GM21423 (cell line): ENCODE results near the gene FUT8.

ENCODE experiments used
- ATAC-seq: cut with Tn5 transposase; IDR thresholded peaks from one replicate; pipeline ENCODE4 v1.9.1; 2021; ENCODE audit warnings: mild to moderate bottlenecking, moderate library complexity; ENCODE audit not compliant: unreplicated experiment

The FUT8 gene

GRCh38 chr14:65487783-65488494, 75.4 kb downstream of the FUT8 start:
- no peak for ATAC-seq

- ATAC-seq = no peak
Observed at GRCh38 chr14:65491274-65491673, 78.7 kb downstream of the FUT8 start.

DNA sequence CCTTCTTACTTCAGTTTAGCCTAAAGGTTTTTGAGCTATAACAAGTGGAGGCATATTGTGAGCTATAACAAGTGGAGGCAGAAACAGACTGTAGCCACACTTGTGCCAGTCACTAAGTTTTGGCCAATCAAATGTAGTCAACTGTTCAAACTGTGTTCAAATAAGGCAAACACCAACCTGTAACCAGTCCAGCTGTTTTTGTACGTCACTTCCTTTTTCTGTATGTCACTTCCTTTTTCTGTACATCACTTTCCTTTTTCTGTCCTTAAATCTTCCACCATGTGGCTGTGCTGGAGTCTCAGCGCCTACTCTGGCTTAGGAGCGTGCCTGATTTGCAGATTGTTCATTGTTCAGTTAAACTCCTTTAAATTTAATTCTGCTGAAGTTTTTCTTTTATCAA, 79.7 kb downstream of the FUT8 start:
- ATAC-seq = no peak

- no peak for ATAC-seq
Observed at GRCh38 chr14:65495196-65495595, 82.7 kb downstream of the FUT8 start.

DNA sequence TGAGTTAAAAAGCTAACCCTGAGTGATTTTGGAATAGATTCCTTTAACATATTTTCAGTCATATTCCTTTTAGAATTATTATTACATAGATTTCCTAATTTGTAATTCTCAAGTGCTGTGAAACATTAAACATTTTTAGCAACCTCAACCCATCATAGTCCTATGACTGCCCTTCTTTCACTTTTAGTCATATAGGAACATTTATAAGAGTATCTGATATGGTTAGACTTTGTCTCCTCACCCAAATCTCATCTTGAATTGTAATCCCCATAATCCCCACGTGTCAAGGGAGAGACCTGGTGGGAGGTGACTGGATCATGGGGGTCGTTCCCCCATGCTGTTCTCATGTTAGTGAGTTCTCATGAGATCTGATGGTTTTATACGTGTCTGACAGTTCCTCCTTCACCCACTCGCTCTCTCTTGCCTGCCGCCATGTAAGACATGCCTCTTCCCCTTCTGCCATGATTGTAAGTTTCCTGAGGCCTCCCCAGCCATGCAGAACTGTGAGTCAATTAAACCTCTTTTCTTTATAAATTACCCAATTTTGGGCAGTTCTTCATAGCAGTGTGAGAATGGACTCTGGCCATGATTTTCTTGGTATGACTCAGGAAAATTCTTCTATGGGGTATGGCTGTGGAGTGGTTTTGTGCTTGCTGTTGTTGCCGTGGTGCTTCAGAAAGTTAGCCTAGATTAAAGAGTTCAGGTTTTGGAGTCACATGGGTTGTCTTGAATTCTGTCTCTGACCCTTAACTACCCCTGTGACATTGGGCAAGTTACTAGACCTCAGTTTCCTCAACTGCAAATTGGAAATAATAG, 83.9 kb downstream of the FUT8 start:
- ATAC-seq = no peak

DNA sequence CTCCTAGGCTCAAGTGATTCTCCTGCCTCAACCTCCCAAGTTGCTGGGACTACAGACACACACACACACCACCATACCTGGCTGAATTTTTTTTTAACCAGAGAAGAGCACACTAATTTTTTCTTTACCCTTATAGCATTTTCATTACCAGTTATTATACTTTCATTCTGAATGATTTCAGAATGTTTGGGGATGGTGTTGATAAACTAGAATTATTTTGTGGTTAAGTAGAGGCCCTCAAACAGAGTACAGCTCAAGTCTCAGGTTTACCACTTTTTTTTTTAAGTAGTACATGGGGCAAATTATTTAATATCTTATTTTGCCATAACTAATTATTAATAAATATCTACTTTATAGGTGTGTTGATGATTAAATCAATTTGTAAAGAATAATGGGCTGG, 86.6 kb downstream of the FUT8 start:
- no peak for ATAC-seq

DNA sequence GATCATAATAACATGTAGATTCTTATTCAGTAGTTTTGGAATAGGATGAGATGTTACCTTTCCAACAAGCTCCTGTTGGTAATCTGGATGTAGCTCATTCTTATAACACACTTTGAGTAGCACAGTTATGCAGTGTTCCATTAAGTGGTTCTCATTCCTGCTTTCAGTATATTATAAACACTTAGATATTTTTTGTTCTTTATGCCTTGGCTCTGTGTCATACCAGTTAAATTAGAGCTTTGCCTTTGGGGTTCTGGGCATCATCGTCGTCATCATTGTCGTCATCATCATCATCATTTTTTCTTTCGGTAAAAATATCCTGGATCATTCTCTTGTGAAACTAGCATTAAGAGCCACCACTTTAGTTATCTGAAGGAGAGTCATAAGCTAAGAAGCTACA, 87.5 kb downstream of the FUT8 start:
- ATAC-seq = no peak

GRCh38 chr14:65501328-65501727, 88.8 kb downstream of the FUT8 start:
- no peak for ATAC-seq

DNA sequence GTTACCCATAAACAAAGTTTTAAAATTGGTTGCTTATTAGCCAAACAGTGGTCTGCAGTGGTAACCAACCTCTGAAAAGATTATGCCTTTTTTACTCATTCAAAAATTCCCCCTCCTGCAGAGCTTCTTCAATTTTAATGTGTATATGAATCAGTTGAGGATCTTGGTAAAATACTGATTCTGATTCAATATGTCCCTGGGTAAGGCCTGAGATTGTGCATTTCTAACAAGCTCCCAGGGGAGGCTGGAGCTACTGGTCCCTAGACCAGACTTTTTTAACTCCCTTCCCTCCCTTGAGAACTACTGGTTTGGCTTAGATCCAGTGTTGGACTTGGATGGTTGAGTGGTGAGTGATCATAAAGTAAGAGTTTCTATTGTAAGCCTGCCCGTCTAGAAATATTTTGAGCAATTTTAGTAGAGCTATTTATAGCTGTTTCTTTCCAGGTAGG, 90.2 kb downstream of the FUT8 start:
- peak; percentile 43 for ATAC-seq

DNA sequence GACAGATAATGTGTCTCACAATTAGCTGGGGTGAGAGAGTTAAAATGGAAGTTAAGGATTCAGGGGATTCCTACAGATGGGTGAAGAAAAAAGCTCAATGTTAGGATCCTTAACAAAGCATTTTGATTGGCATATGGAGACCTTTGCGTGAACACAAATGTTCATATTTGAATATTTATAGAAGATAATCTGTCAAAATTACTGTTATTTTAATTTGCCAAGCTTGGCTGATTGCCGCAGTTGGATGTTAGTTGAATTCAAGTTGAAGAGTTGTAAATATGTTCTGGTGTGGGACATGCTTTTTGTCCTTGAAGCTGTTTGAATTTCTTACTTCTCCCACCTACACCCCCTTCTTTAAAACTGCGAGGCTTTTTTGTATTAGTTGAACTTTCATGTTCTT, 91.2 kb downstream of the FUT8 start:
- ATAC-seq = no peak

DNA sequence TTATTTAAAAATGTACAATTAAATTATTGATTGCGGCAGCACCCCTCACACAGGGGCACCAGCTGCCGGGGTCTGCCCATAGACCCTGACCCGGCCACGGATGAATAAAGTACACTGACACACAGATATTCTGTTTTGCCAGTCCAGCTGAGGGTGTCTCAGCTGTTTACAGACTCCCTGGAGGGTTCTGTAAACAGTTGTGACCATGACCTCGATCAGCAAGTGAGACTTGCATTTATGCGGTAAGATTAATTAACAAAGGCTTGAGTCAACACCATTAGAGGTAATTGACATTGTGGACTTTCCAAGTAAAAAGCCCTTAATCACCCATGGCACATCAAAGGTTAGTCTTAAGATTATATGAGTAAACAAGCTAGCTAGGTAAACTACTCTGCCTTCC, 94.3 kb downstream of the FUT8 start:
- ATAC-seq = no peak

DNA sequence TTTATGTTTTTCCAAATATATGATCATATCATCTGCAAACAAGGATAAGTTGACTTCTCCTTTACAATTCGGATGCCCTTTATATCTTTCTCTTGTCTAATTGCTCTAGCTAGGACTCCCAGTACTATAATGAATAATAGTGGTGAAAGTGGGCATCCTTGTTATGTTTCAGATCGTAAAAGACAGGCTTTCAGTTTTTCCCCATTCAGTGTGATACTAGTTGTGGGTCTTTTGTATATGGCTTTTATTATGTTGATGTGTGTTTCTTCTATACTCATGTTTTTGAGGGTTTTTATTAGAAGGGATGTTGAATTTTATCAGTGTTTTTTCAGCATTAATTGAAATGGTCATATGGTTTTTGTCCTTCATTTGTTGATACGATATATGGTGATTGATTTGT, 97.3 kb downstream of the FUT8 start:
- ATAC-seq = no peak

DNA sequence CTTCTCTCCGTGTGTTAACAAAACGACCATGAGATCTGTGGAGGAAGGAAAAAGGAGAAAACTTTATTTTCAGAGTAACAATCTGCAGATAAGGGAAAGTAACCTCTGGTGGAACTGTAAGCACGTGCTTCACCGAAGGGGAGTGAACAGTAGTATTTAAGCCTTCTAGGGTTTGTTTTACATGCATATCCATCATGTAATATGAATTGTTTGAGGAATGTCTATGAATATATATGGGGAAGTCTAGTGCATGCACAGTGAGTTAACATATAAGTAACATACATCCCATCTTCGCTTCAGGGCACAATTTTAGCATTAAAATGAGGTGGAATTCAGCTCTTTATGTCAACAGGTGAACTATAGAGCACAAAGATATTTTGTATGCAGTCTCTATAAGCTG, 101.1 kb downstream of the FUT8 start:
- no peak for ATAC-seq

DNA sequence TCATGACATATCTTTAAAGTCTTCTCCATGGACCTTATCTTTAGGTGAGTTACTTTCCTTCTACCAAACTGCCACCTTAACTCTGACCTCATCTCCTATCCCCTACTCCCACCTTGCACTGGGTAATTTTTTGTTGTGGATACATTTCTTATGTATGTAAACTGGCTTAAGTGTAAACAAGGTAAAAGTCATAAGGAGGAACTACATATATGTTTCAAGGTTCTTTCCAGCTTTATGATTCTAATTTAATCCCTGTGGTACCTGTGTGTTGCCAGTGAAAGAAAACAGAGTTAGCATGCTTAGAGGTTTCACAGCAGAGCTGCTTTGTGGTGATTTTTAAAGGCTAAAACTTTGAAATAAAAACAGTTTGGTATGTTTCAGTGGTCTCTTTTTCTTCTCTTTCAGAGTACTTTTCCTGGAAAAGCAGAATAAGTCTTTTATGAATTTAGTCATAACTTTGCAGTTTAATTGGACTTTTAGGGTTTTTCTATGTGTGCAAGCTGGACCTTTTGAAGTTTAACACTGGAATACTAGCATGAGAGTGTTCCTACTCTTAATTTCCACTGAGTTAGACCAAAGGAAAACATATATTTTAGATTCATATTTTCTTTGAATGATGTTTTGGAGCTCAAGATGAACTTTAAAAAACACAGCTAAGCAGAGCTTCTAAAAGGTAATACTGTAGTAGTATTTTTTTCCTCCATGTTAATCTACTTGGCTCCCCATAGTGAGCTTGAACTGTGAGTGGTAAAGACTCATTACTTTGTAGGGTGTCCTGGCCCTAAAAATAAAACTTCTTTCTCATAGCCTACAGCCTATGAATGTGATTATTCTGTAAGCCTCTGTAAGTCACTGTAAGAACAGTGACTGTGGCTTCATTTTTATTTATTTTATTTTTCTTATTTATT, 105.4 kb downstream of the FUT8 start:
- ATAC-seq = no peak

- no peak for ATAC-seq
Observed at GRCh38 chr14:65528069-65528468, 115.5 kb downstream of the FUT8 start.

- ATAC-seq = no peak
Observed at GRCh38 chr14:65531148-65531547, 118.6 kb downstream of the FUT8 start.

DNA sequence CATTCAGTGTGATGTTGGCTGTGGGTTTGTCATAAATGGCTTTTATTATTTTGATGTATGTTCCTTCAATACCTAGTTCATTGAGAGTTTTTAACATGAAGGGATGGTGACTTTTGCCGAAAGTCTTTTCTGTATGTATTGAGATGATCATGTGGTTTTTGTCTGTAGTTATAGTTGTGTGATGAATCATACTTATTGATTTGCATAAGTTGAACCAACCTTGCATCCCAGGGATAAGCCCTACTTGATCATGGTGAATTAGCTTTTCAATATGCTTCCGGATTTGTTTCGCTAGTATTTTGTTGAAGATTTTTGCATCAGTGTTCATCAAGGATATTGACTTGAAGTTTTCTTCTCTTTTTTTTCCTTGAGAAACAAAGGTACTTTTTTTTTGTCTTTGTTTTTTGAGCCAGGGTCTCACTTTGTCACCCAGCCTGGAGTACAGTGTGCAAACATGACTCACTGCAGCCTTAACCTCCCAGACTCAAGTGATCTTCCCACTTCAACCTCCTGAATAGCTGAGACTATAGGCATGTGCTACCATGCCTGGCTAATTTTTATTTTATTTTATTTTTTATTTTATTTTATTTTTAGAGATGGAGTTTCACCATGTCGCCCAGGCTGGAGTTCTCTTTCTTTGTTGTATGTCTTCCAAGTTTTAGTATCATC, 121.3 kb downstream of the FUT8 start:
- ATAC-seq = no peak

- no peak for ATAC-seq
Observed at GRCh38 chr14:65536781-65537423, 124.4 kb downstream of the FUT8 start.

GRCh38 chr14:65548878-65549277, 136.3 kb downstream of the FUT8 start:
- no peak for ATAC-seq

- ATAC-seq = no peak
Observed at GRCh38 chr14:65549429-65549828, 136.9 kb downstream of the FUT8 start.
